ENCODE measurements around the gene EXOSC7. TPM values are rescaled to one million over a fixed set of nuclear protein-coding genes. Genes with fewer than 3 reads are reported as not detected.

The EXOSC7 gene
- total and polyA plus RNA-seq, 10 of the 15 experiments (the other 5 are each of a cell fraction or from before 2014, with no cell fraction given): 58.0 to 193 (median 82.9) TPM

DNA sequence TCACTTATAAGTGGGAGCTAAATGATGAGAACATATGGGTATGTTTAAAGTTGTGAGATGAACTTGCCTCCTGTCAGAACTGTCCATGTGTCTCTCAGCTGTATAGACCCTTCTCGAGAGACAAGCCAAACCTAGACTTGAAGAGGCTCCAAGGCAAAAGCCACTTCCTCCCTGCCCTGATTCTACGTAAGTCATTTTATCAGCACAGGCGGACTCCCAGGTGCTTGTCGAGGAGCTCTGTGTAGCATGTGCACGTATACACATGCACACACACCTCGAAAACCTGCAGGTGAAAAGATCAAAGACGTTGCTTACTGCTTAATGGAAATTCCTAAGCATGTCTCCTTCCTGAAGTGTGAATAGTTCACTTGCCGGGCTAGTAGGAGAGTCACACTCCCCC lies 44.5 kb downstream of the EXOSC7 start:
- TF ChIP-seq, protein P1, sequence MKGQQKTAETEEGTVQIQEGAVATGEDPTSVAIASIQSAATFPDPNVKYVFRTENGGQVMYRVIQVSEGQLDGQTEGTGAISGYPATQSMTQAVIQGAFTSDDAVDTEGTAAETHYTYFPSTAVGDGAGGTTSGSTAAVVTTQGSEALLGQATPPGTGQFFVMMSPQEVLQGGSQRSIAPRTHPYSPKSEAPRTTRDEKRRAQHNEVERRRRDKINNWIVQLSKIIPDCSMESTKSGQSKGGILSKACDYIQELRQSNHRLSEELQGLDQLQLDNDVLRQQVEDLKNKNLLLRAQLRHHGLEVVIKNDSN (IDR thresholded peaks at IDR 0.05; ENCODE audit: borderline replicate concordance, extremely low read length, insufficient read depth, low read depth, low read length): no peak
- TF ChIP-seq FOS (IDR thresholded peaks at IDR 0.05; ENCODE audit: borderline replicate concordance, extremely low read depth, insufficient read length): no peak
- TF ChIP-seq BMI1 (IDR thresholded peaks at IDR 0.05; ENCODE audit: borderline replicate concordance): no peak
- no peak for TF ChIP-seq PAX5 (IDR thresholded peaks at IDR 0.05; ENCODE audit: borderline replicate concordance, low read depth, low read length)
- TF ChIP-seq, protein P2, sequence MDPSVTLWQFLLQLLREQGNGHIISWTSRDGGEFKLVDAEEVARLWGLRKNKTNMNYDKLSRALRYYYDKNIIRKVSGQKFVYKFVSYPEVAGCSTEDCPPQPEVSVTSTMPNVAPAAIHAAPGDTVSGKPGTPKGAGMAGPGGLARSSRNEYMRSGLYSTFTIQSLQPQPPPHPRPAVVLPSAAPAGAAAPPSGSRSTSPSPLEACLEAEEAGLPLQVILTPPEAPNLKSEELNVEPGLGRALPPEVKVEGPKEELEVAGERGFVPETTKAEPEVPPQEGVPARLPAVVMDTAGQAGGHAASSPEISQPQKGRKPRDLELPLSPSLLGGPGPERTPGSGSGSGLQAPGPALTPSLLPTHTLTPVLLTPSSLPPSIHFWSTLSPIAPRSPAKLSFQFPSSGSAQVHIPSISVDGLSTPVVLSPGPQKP (IDR thresholded peaks at IDR 0.05; ENCODE audit: low read depth, low read length): no peak
- no peak for TF ChIP-seq CBX5 (IDR thresholded peaks at IDR 0.05; ENCODE audit: low read depth)
- TF ChIP-seq BACH1 (IDR thresholded peaks at IDR 0.05; ENCODE audit: borderline replicate concordance): no peak
- no peak for TF ChIP-seq EP300 (IDR thresholded peaks at IDR 0.05; ENCODE audit: borderline replicate concordance in 1 of 2, control insufficient read depth in 1 of 2, low read depth in 2 of 2, low read length in 2 of 2)
- no peak for TF ChIP-seq MTA2 (IDR thresholded peaks at IDR 0.05; ENCODE audit: low read depth)
- no peak for TF ChIP-seq POU2F2 (IDR thresholded peaks at IDR 0.05; ENCODE audit: borderline replicate concordance, low read depth, low read length)
- TF ChIP-seq SUZ12 (IDR thresholded peaks at IDR 0.05; ENCODE audit: unreplicated experiment): no peak
- no peak for TF ChIP-seq SUPT20H (IDR thresholded peaks at IDR 0.05; ENCODE audit: borderline replicate concordance, control insufficient read depth, low read depth, low read length)
- no peak for TF ChIP-seq MEF2A (IDR thresholded peaks at IDR 0.05; ENCODE audit: insufficient read depth, low read depth, low read length)
- no peak for TF ChIP-seq KLF5 (IDR thresholded peaks at IDR 0.05; ENCODE audit: partially characterized antibody)
- TF ChIP-seq, protein P3, sequence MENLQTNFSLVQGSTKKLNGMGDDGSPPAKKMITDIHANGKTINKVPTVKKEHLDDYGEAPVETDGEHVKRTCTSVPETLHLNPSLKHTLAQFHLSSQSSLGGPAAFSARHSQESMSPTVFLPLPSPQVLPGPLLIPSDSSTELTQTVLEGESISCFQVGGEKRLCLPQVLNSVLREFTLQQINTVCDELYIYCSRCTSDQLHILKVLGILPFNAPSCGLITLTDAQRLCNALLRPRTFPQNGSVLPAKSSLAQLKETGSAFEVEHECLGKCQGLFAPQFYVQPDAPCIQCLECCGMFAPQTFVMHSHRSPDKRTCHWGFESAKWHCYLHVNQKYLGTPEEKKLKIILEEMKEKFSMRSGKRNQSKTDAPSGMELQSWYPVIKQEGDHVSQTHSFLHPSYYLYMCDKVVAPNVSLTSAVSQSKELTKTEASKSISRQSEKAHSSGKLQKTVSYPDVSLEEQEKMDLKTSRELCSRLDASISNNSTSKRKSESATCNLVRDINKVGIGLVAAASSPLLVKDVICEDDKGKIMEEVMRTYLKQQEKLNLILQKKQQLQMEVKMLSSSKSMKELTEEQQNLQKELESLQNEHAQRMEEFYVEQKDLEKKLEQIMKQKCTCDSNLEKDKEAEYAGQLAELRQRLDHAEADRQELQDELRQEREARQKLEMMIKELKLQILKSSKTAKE (IDR thresholded peaks at IDR 0.05; ENCODE audit: low read depth, poor library complexity, severe bottlenecking): no peak
- no peak for TF ChIP-seq JUND (IDR thresholded peaks at IDR 0.05; ENCODE audit: low read depth, low read length)
- no peak for TF ChIP-seq IRF4 (IDR thresholded peaks at IDR 0.05; ENCODE audit: low read depth, low read length)
- intact Hi-C loops (cut with micrococcal nuclease; ENCODE audit: unreplicated experiment) (no loop called here), in situ Hi-C loops (cut with MboI) (no loop called here)
- FAIRE-seq (no peak), ATAC-seq (no peak), DNase-seq (ENCODE audit: low read depth, low spot score) (no peak)
- H3K9me3 ChIP-seq (replicated peaks; ENCODE audit: control insufficient read depth, insufficient read depth, low read length): no peaks in the 10 kb centered on the region
- ChIA-PET CTCF (interaction anchor here (1.1 kb wide), 1 partner anchor 21 kb away, joined by 3 read pairs; no protein-coding TSS in a partner anchor), RAD21 (ENCODE audit: unreplicated experiment) (no interaction called here), POLR2A (no interaction called here), SMC1A (ENCODE audit: uncharacterized antibody, unreplicated experiment) (no interaction called here)
- no peaks in the 10 kb centered on the region; a peak in 2 of 4 replicates for H3K36me3 ChIP-seq (ENCODE audit: control insufficient read depth in 2 of 2, insufficient read depth in 2 of 2, low read length in 1 of 2)
- no peaks in the 10 kb centered on the region for H3K4me1 ChIP-seq (ENCODE audit: control insufficient read depth, insufficient read depth, low read length)
- H3K4me2 ChIP-seq (ENCODE audit: control insufficient read depth, insufficient read depth): no peak overlapping the region
- 58% methylated on average over 8 of the region's 8 CpGs for WGBS (ENCODE audit: insufficient coverage, insufficient replicate concordance, low lambda C conversion rate, missing lambda C conversion rate)
- H2AFZ ChIP-seq (ENCODE audit: control insufficient read depth, low read depth, low read length): no peak overlapping the region
- H3K79me2 ChIP-seq (ENCODE audit: control insufficient read depth, insufficient read depth, low read length): no peaks in the 10 kb centered on the region
- H3K27ac ChIP-seq (ENCODE audit: control insufficient read depth, insufficient read depth): no peak overlapping the region
- H4K20me1 ChIP-seq (ENCODE audit: control insufficient read depth, insufficient read depth): no peaks in the 10 kb centered on the region
- no TSS peak for BruUV-seq (replicated peaks)
- no peaks in the 10 kb centered on the region for H3K27me3 ChIP-seq (replicated peaks in 1 of 2; ENCODE audit: control insufficient read depth in 2 of 2, insufficient read depth in 2 of 2, low read length in 1 of 2)
- no peak overlapping the region for H3K4me3 ChIP-seq
- no peak overlapping the region for H3K9ac ChIP-seq (ENCODE audit: control insufficient read depth, insufficient read depth, low read length)

All from GM12878 (cell line).